Measurements from ENCODE around the gene RGMA.

GRCh38 chr15:93049914-93050578, 39.0 kb downstream of the RGMA start:
- TF ChIP-seq CTCF (IDR thresholded peaks at IDR 0.05) (no peak), POLR2A (IDR thresholded peaks at IDR 0.05) (no peak), POLR2AphosphoS5 (IDR thresholded peaks at IDR 0.05) (no peak), EP300 (IDR thresholded peaks at IDR 0.05) (no peak)
